Breast epithelium (tissue), 3 donors: ENCODE results near the gene ZNF329.

ENCODE experiments used
- POLR2A ChIP-seq: fragments of 450-650 bp; IDR thresholded peaks from one replicate; pipeline ENCODE4 v1.6.1; 2016; ENCODE audit warnings: antibody characterized with exemption, mild to moderate bottlenecking, moderate library complexity
- POLR2AphosphoS5 ChIP-seq, 3 donors: sonication (generic); formaldehyde crosslinking; IDR thresholded peaks; one replicate each; pipeline ENCODE4 v1.6.1; 2017; ENCODE audit warnings: antibody characterized with exemption in 3 of 3
- TF ChIP-seq, protein P1 (sequence below), 3 donors: fragments of 450-650 bp; IDR thresholded peaks; one replicate each; pipeline ENCODE4 v1.5.1; 2016 to 2017; ENCODE audit warnings: antibody characterized with exemption in 3 of 3, mild to moderate bottlenecking in 3 of 3, moderate library complexity in 3 of 3

DNA sequence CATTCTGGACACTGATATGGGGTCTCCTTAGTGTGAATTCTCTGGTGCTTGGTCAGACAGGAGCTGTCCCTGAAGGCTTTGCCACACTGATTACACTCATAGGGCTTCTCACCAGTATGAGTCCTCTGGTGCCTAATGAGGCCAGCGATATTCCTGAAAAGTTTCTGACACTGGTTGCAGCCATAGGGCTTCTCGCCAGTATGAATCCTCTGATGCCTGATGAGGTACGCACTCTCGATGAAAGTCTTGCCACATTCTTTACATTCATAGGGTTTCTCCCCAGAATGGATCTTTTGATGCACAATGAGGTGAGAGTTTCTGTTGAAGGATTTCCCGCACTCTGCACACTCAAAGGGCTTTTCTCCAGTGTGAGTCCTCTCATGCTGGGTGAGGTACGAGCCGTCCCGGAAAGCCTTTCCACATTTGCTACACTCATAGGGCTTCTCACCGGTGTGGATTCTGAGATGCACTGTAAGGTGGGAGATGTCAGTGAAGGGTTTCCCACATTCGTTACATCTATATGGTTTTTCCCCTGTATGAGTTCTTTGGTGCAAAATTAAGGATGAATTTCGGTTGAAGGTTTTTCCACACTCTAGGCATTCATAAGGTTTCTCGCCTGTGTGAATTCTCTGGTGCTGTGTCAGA lies 22.4 kb downstream of the ZNF329 start:
- TF ChIP-seq, protein P1, sequence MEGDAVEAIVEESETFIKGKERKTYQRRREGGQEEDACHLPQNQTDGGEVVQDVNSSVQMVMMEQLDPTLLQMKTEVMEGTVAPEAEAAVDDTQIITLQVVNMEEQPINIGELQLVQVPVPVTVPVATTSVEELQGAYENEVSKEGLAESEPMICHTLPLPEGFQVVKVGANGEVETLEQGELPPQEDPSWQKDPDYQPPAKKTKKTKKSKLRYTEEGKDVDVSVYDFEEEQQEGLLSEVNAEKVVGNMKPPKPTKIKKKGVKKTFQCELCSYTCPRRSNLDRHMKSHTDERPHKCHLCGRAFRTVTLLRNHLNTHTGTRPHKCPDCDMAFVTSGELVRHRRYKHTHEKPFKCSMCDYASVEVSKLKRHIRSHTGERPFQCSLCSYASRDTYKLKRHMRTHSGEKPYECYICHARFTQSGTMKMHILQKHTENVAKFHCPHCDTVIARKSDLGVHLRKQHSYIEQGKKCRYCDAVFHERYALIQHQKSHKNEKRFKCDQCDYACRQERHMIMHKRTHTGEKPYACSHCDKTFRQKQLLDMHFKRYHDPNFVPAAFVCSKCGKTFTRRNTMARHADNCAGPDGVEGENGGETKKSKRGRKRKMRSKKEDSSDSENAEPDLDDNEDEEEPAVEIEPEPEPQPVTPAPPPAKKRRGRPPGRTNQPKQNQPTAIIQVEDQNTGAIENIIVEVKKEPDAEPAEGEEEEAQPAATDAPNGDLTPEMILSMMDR (IDR thresholded peaks at IDR 0.05) = no peak
- TF ChIP-seq POLR2A (no peak), POLR2AphosphoS5 (IDR thresholded peaks at IDR 0.05) (no peak)
